ENCODE results near the gene TOM1L2.

- TF ChIP-seq, protein P1, sequence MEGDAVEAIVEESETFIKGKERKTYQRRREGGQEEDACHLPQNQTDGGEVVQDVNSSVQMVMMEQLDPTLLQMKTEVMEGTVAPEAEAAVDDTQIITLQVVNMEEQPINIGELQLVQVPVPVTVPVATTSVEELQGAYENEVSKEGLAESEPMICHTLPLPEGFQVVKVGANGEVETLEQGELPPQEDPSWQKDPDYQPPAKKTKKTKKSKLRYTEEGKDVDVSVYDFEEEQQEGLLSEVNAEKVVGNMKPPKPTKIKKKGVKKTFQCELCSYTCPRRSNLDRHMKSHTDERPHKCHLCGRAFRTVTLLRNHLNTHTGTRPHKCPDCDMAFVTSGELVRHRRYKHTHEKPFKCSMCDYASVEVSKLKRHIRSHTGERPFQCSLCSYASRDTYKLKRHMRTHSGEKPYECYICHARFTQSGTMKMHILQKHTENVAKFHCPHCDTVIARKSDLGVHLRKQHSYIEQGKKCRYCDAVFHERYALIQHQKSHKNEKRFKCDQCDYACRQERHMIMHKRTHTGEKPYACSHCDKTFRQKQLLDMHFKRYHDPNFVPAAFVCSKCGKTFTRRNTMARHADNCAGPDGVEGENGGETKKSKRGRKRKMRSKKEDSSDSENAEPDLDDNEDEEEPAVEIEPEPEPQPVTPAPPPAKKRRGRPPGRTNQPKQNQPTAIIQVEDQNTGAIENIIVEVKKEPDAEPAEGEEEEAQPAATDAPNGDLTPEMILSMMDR (IDR thresholded peaks at IDR 0.05 in 4 of 5, conservative IDR thresholded peaks at IDR 0.05 in 1 of 5): no peak
- TF ChIP-seq POLR2A (IDR thresholded peaks at IDR 0.05): no peak
Measured at GRCh38 chr17:17990282-17990681, 18.1 kb upstream of the TOM1L2 start.
